K562 (cell line): ENCODE measurements around the gene ACTRT3.

Source experiments
- POLR2A ChIP-seq: fragments of 450-650 bp; conservative IDR thresholded peaks from 2 replicates; pipeline ENCODE4 v1.6.1; 2016
- RFX5 ChIP-seq: IDR thresholded peaks from 2 replicates; pipeline ENCODE4 v1.6.1; 2011; ENCODE audit warnings: low read depth, mild to moderate bottlenecking, improper control_type of control experiment, low read length
- SPI1 ChIP-seq: IDR thresholded peaks from 2 replicates; pipeline ENCODE4 v1.6.1; 2011; ENCODE audit warnings: low read depth, low read length, control low read depth, borderline replicate concordance
- TAF1 ChIP-seq: IDR thresholded peaks from 2 replicates; pipeline ENCODE4 v1.6.1; 2011; ENCODE audit warnings: mild to moderate bottlenecking, low read length, moderate library complexity; ENCODE audit not compliant: insufficient read depth, control insufficient read depth, severe bottlenecking; ENCODE audit errors: extremely low read depth
- TARDBP ChIP-seq: fragments of 450-650 bp; IDR thresholded peaks from 2 replicates; pipeline ENCODE4 v1.6.1; 2016
- ZBTB7A ChIP-seq: IDR thresholded peaks from 2 replicates; pipeline ENCODE4 v1.6.1; 2011; ENCODE audit warnings: low read depth, mild to moderate bottlenecking, low read length, moderate library complexity, borderline replicate concordance; ENCODE audit not compliant: control insufficient read depth
- TF ChIP-seq, protein P1 (sequence below), 2 experiments: fragments of 450-650 bp; formaldehyde crosslinking in 1 of 2; IDR thresholded peaks; 2 replicates each; pipeline versions ENCODE4 v1.4.0 to v1.6.1; 2014 to 2020; ENCODE audit warnings: mild to moderate bottlenecking in 2 of 2, borderline replicate concordance in 1 of 2, low read depth in 1 of 2
- TF ChIP-seq, protein P2 (sequence below): sonication (generic); formaldehyde crosslinking; IDR thresholded peaks from 2 replicates; pipeline ENCODE4 v1.8.0; 2022; ENCODE audit warnings: mild to moderate bottlenecking, missing genetic modification reagents, borderline replicate concordance

DNA sequence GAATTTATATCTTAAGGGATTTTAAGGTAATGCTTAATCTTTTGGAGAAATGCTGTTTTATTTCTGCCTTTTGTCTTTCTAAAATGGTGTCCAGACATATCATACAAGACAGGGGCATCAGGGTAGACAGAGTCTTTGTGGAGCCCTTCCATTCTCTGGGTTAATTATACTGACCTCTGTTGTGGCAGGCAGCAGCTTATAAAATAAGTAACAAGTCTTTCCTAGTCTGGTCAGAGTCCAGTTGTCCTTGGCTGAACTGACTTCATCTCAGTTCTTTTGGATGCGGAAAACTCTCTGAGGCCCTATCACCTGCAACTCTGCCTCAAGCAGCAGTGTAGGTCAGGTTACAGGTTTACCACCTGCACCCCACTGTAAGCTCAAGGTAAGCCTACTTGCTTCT is 23.0 kb upstream of the ACTRT3 start:
- TF ChIP-seq TAF1 (no peak), RFX5 (no peak), SPI1 (no peak), ZBTB7A (no peak), POLR2A (no peak), TARDBP (no peak)
- TF ChIP-seq, protein P1, sequence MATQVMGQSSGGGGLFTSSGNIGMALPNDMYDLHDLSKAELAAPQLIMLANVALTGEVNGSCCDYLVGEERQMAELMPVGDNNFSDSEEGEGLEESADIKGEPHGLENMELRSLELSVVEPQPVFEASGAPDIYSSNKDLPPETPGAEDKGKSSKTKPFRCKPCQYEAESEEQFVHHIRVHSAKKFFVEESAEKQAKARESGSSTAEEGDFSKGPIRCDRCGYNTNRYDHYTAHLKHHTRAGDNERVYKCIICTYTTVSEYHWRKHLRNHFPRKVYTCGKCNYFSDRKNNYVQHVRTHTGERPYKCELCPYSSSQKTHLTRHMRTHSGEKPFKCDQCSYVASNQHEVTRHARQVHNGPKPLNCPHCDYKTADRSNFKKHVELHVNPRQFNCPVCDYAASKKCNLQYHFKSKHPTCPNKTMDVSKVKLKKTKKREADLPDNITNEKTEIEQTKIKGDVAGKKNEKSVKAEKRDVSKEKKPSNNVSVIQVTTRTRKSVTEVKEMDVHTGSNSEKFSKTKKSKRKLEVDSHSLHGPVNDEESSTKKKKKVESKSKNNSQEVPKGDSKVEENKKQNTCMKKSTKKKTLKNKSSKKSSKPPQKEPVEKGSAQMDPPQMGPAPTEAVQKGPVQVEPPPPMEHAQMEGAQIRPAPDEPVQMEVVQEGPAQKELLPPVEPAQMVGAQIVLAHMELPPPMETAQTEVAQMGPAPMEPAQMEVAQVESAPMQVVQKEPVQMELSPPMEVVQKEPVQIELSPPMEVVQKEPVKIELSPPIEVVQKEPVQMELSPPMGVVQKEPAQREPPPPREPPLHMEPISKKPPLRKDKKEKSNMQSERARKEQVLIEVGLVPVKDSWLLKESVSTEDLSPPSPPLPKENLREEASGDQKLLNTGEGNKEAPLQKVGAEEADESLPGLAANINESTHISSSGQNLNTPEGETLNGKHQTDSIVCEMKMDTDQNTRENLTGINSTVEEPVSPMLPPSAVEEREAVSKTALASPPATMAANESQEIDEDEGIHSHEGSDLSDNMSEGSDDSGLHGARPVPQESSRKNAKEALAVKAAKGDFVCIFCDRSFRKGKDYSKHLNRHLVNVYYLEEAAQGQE (IDR thresholded peaks at IDR 0.05; ENCODE audit: borderline replicate concordance), result no peak
- TF ChIP-seq, protein P1 (CRISPR knock-in tag; IDR thresholded peaks at IDR 0.05; ENCODE audit: low read depth), result no peak
- TF ChIP-seq, protein P2, sequence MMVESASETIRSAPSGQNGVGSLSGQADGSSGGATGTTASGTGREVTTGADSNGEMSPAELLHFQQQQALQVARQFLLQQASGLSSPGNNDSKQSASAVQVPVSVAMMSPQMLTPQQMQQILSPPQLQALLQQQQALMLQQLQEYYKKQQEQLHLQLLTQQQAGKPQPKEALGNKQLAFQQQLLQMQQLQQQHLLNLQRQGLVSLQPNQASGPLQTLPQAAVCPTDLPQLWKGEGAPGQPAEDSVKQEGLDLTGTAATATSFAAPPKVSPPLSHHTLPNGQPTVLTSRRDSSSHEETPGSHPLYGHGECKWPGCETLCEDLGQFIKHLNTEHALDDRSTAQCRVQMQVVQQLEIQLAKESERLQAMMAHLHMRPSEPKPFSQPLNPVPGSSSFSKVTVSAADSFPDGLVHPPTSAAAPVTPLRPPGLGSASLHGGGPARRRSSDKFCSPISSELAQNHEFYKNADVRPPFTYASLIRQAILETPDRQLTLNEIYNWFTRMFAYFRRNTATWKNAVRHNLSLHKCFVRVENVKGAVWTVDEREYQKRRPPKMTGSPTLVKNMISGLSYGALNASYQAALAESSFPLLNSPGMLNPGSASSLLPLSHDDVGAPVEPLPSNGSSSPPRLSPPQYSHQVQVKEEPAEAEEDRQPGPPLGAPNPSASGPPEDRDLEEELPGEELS, result no peak
